ENCODE results near the gene NPNT. TPM values are rescaled to one million over a fixed set of nuclear protein-coding genes. Genes with fewer than 3 reads are reported as not detected.

The NPNT gene
- total and polyA plus RNA-seq, 8 donors, result 56.9 to 380 (median 100) TPM

DNA sequence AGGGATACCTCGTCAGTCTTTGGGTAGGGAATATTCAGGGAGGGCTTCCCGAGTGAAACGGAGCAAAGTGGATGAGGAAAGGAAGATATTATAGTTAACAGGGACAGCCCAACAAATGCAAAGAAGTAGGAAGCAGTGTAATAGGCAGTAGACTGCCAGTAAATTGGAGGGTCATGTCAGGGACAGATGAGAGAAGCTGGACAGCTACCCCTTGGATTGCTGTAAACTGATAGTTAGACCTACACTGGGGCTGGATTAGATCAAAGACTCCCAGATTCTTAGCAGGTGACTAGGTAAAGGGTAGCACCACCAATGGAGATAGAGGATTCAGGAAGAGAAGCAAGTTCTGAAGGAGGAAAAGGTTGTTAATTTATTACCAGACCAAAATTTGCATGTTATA is 48.0 kb downstream of the NPNT start:
- H3K27ac ChIP-seq, result no peak overlapping the region
- no peaks in the 10 kb centered on the region for H3K27me3 ChIP-seq
- DNase-seq (no peak), ATAC-seq (no peak)
- intact Hi-C loops (cut with DNase I), result no loop called here
- TF ChIP-seq, protein P1, sequence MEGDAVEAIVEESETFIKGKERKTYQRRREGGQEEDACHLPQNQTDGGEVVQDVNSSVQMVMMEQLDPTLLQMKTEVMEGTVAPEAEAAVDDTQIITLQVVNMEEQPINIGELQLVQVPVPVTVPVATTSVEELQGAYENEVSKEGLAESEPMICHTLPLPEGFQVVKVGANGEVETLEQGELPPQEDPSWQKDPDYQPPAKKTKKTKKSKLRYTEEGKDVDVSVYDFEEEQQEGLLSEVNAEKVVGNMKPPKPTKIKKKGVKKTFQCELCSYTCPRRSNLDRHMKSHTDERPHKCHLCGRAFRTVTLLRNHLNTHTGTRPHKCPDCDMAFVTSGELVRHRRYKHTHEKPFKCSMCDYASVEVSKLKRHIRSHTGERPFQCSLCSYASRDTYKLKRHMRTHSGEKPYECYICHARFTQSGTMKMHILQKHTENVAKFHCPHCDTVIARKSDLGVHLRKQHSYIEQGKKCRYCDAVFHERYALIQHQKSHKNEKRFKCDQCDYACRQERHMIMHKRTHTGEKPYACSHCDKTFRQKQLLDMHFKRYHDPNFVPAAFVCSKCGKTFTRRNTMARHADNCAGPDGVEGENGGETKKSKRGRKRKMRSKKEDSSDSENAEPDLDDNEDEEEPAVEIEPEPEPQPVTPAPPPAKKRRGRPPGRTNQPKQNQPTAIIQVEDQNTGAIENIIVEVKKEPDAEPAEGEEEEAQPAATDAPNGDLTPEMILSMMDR (IDR thresholded peaks at IDR 0.05), result no peak
- H3K9me3 ChIP-seq, result peaks cover 0 to 4% of the 10 kb centered on the region in 2 donors
- peaks cover 0 to 5% of the 10 kb centered on the region in 2 donors for H3K4me1 ChIP-seq
- no peak overlapping the region for H3K4me3 ChIP-seq
- H3K36me3 ChIP-seq, result peaks cover 0 to 6% of the 10 kb centered on the region in 2 donors

DNA sequence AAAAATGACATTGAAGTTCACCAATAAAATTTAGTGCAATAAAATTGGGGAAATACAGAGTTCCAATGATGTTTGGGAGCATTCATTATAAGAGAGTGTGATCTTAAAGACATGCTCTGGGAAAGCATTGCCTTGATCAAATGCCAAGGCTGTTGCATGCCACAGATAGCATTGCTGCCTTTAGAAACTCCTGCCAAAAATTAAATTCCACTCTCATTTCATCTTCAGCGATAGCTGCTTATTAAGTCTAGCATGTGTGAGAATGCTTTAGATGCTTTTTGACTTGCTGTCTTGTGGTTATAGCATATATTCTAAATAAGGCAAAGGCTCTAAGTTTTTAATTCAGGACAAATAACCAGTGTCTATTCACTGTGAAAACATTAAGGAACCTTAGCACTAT is 49.3 kb downstream of the NPNT start:
- H3K36me3 ChIP-seq, result peaks cover 0 to 6% of the 10 kb centered on the region in 2 donors
- peaks cover 0 to 4% of the 10 kb centered on the region in 2 donors for H3K9me3 ChIP-seq
- TF ChIP-seq, protein P1 (IDR thresholded peaks at IDR 0.05), result no peak
- H3K27me3 ChIP-seq, result no peaks in the 10 kb centered on the region
- peaks cover 0 to 5% of the 10 kb centered on the region in 2 donors for H3K4me1 ChIP-seq
- intact Hi-C loops (cut with DNase I), result no loop called here
- H3K4me3 ChIP-seq, result no peak overlapping the region
- ATAC-seq (peak; percentile 35), DNase-seq (peak in 2 of 4 donors; percentile 36 to 38)
- no peak overlapping the region for H3K27ac ChIP-seq

DNA sequence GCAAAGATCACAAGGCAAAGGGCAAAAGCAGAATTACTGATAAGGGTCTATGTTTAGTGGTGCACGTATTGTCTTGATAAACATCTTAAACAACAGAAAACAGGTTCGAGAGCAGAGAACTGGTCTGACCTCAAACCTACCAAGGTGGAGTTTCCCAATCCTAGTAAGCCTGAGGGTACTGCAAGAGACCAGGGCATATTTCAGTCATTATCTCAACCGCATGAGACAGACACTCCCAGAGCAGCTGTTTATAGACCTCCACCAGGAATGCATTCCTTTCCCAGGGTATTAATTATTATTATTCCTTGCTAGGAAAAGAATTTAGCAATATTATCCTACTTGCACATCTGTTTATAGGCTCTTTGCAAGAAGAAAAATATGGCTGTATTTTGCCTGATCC is 51.5 kb downstream of the NPNT start:
- ATAC-seq (no peak), DNase-seq (no peak)
- Histone ChIP-seq H3K27ac (no peak overlapping the region), H3K4me1 (peaks cover 0 to 5% of the 10 kb centered on the region in 2 donors), H3K27me3 (no peaks in the 10 kb centered on the region), H3K9me3 (peaks cover 0 to 4% of the 10 kb centered on the region in 2 donors), H3K36me3 (peaks cover 0 to 6% of the 10 kb centered on the region in 2 donors), H3K4me3 (no peak overlapping the region)
- intact Hi-C loops (cut with DNase I), result no loop called here
- TF ChIP-seq, protein P1 (IDR thresholded peaks at IDR 0.05), result no peak

DNA sequence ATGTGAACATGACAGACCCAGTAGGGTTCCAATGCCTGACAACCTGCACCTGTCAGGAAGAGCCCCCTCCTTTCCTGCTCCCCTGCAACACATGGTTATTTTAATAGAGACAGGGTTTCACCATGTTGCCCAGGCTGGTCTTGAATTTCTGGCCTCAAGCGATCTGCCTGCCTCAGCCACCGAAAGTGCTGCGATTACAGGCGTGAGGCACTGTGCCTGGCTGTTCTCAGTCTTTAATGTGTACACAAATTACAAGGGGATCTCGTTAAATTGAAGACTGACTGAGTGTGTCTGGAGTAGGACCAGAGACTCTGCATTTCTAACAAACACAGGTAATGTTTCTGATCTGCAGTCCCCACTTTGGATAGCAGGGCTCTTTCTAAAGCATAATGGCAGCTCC is 55.4 kb downstream of the NPNT start:
- TF ChIP-seq, protein P1 (IDR thresholded peaks at IDR 0.05), result no peak
- DNase-seq (no peak), ATAC-seq (no peak)
- Histone ChIP-seq H3K27me3 (no peaks in the 10 kb centered on the region), H3K9me3 (peaks cover 0 to 4% of the 10 kb centered on the region in 2 donors), H3K4me3 (no peak overlapping the region), H3K4me1 (no peaks in the 10 kb centered on the region), H3K36me3 (peaks cover 0 to 6% of the 10 kb centered on the region in 2 donors), H3K27ac (no peak overlapping the region)
- intact Hi-C loops (cut with DNase I), result no loop called here

DNA sequence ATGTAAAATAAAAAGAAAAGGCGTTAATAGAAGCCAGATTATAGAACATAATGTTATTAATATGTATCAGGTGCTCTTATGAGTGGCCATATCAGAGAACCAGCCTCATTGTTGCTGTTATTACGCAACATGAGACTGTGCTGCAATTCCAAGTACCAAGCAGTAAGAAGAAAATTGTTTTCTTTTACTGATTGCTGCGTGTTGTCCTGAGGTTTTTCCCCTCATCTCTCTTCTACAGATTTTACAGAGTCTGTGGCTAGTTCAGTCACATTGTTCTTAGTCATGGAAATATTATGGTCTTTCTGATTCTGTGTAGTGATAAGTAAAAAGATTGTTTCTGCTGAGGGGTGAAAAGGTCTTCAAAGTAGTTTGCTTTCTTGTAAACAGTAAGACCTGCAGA is 55.9 kb downstream of the NPNT start:
- DNase-seq (peak in 1 of 4 donors; percentile 24), ATAC-seq (peak; percentile 83)
- intact Hi-C loops (cut with DNase I), result no loop called here
- no peak overlapping the region for H3K4me3 ChIP-seq
- H3K36me3 ChIP-seq, result peaks cover 0 to 6% of the 10 kb centered on the region in 2 donors
- peaks cover 0 to 5% of the 10 kb centered on the region in 2 donors for H3K4me1 ChIP-seq
- no peak overlapping the region for H3K27ac ChIP-seq
- H3K9me3 ChIP-seq, result peaks cover 0 to 4% of the 10 kb centered on the region in 2 donors
- no peaks in the 10 kb centered on the region for H3K27me3 ChIP-seq
- TF ChIP-seq, protein P1 (IDR thresholded peaks at IDR 0.05), result no peak

All from left lung (tissue), 10 donors.